Measurements from ENCODE around the gene APCDD1. TPM values are rescaled to one million over a fixed set of nuclear protein-coding genes. Genes with fewer than 3 reads are reported as not detected.

Gene APCDD1
- polyA plus RNA-seq, 1 of the 3 experiments (the other 2 are of a cell fraction): 0.02 TPM

- no peak for TF ChIP-seq FOSL2 (IDR thresholded peaks at IDR 0.05; ENCODE audit: borderline replicate concordance, low read depth)
- TF ChIP-seq NFIC (IDR thresholded peaks at IDR 0.05; ENCODE audit: borderline replicate concordance): no peak
- no peak for TF ChIP-seq MXI1 (IDR thresholded peaks at IDR 0.05; ENCODE audit: low read depth, low read length)
Measured at GRCh38 chr18:10514082-10514481, 59.6 kb downstream of the APCDD1 start (continued).

GRCh38 chr18:10514601-10515000 is 60.2 kb downstream of the APCDD1 start:
- no peaks in the 10 kb centered on the region for H3K79me2 ChIP-seq (ENCODE audit: insufficient read depth)
- no peaks in the 10 kb centered on the region for H3K9me3 ChIP-seq
- no peaks in the 10 kb centered on the region for H3K36me3 ChIP-seq (replicated peaks in 1 of 2; ENCODE audit: control insufficient read depth in 1 of 2, insufficient read depth in 2 of 2, low read length in 1 of 2)
- no peak overlapping the region for H3K4me3 ChIP-seq (ENCODE audit: low read depth in 2 of 2, low read length in 1 of 2)
- H3K4me1 ChIP-seq (ENCODE audit: control insufficient read depth in 1 of 2, insufficient read depth in 2 of 2, low read depth in 1 of 2, low read length in 1 of 2): peaks cover 0 to 15% of the 10 kb centered on the region in 2 experiments; a peak in 2 of 4 replicates
- no peak overlapping the region for H3K9ac ChIP-seq
- no peaks in the 10 kb centered on the region for H3F3A ChIP-seq (replicated peaks; ENCODE audit: insufficient read depth)
- H3K9me2 ChIP-seq: no peaks in the 10 kb centered on the region
- no peak overlapping the region for H3K27ac ChIP-seq (ENCODE audit: low read depth in 2 of 2, low read length in 1 of 2)
- CTCF ChIA-PET: interaction anchor here (6.6 kb wide), 1 partner anchor 542 kb away, joined by 210 read pairs; no protein-coding TSS in a partner anchor
- TF ChIP-seq RXRA (IDR thresholded peaks at IDR 0.05; ENCODE audit: borderline replicate concordance, low read depth) (no peak), NRF1 (IDR thresholded peaks at IDR 0.05; ENCODE audit: low read depth, low read length) (no peak), POLR2AphosphoS5 (IDR thresholded peaks at IDR 0.05; ENCODE audit: low read depth, low read length) (no peak), GATA2 (CRISPR knock-in tag; IDR thresholded peaks at IDR 0.05) (no peak), RFX5 (IDR thresholded peaks at IDR 0.05; ENCODE audit: low read length) (no peak), EP300 (IDR thresholded peaks at IDR 0.05; ENCODE audit: borderline replicate concordance in 1 of 2, low read depth in 1 of 2, low read length in 1 of 2) (no peak), SMC3 (IDR thresholded peaks at IDR 0.05; ENCODE audit: low read depth, low read length) (no peak), MEF2A (IDR thresholded peaks at IDR 0.05; ENCODE audit: borderline replicate concordance, low read depth) (no peak), USF1 (IDR thresholded peaks at IDR 0.05; ENCODE audit: borderline replicate concordance, low read depth) (no peak), CTCF (IDR thresholded peaks at IDR 0.05) (no peak), FOXM1 (IDR thresholded peaks at IDR 0.05; ENCODE audit: low read depth) (no peak), TAF1 (IDR thresholded peaks at IDR 0.05; ENCODE audit: borderline replicate concordance, low read depth, low read length) (no peak), FOSL2 (IDR thresholded peaks at IDR 0.05; ENCODE audit: borderline replicate concordance, low read depth) (no peak), YY1 (IDR thresholded peaks at IDR 0.05; ENCODE audit: low read depth) (no peak), USF2 (IDR thresholded peaks at IDR 0.05; ENCODE audit: borderline replicate concordance, low read depth, low read length) (no peak)
- TF ChIP-seq, protein P1, sequence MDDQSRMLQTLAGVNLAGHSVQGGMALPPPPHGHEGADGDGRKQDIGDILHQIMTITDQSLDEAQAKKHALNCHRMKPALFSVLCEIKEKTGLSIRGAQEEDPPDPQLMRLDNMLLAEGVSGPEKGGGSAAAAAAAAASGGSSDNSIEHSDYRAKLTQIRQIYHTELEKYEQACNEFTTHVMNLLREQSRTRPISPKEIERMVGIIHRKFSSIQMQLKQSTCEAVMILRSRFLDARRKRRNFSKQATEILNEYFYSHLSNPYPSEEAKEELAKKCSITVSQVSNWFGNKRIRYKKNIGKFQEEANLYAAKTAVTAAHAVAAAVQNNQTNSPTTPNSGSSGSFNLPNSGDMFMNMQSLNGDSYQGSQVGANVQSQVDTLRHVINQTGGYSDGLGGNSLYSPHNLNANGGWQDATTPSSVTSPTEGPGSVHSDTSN (IDR thresholded peaks at IDR 0.05): no peak
- TF ChIP-seq, protein P2, sequence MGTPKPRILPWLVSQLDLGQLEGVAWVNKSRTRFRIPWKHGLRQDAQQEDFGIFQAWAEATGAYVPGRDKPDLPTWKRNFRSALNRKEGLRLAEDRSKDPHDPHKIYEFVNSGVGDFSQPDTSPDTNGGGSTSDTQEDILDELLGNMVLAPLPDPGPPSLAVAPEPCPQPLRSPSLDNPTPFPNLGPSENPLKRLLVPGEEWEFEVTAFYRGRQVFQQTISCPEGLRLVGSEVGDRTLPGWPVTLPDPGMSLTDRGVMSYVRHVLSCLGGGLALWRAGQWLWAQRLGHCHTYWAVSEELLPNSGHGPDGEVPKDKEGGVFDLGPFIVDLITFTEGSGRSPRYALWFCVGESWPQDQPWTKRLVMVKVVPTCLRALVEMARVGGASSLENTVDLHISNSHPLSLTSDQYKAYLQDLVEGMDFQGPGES (IDR thresholded peaks at IDR 0.05; ENCODE audit: low read depth, low read length): no peak
- TF ChIP-seq, protein P3, sequence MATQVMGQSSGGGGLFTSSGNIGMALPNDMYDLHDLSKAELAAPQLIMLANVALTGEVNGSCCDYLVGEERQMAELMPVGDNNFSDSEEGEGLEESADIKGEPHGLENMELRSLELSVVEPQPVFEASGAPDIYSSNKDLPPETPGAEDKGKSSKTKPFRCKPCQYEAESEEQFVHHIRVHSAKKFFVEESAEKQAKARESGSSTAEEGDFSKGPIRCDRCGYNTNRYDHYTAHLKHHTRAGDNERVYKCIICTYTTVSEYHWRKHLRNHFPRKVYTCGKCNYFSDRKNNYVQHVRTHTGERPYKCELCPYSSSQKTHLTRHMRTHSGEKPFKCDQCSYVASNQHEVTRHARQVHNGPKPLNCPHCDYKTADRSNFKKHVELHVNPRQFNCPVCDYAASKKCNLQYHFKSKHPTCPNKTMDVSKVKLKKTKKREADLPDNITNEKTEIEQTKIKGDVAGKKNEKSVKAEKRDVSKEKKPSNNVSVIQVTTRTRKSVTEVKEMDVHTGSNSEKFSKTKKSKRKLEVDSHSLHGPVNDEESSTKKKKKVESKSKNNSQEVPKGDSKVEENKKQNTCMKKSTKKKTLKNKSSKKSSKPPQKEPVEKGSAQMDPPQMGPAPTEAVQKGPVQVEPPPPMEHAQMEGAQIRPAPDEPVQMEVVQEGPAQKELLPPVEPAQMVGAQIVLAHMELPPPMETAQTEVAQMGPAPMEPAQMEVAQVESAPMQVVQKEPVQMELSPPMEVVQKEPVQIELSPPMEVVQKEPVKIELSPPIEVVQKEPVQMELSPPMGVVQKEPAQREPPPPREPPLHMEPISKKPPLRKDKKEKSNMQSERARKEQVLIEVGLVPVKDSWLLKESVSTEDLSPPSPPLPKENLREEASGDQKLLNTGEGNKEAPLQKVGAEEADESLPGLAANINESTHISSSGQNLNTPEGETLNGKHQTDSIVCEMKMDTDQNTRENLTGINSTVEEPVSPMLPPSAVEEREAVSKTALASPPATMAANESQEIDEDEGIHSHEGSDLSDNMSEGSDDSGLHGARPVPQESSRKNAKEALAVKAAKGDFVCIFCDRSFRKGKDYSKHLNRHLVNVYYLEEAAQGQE (IDR thresholded peaks at IDR 0.05; ENCODE audit: low read depth, low read length): no peak
- H3K4me2 ChIP-seq: no peak overlapping the region
- no peaks in the 10 kb centered on the region; the same call in none of the 2 replicates for H3K27me3 ChIP-seq (ENCODE audit: insufficient read depth)
- H4K20me1 ChIP-seq (ENCODE audit: insufficient read depth): no peaks in the 10 kb centered on the region
- H2AFZ ChIP-seq (ENCODE audit: low read depth): no peak overlapping the region
- POLR2A ChIA-PET: no interaction called here
- DNase-seq: no peak
